Spinal cord (tissue), 10 donors: Measurements from ENCODE around the gene RAB2B. TPM values are rescaled to one million over a fixed set of nuclear protein-coding genes. Genes with fewer than 3 reads are reported as not detected.

ENCODE experiments used
- DNase-seq, 6 donors: peaks; one replicate each; pipeline versions ENCODE4 v3.0.0 to v3.0.0-alpha.2; 2013 to 2015; ENCODE audit warnings: low spot score in 6 of 6, low read depth in 4 of 6
- H3K27ac ChIP-seq: one replicate; pipeline ENCODE4 v1.5.1; 2013; ENCODE audit warnings: low read depth, low read length, control low read depth
- H3K27me3 ChIP-seq: one replicate; pipeline ENCODE4 v1.6.1; 2013; ENCODE audit warnings: low read length; ENCODE audit not compliant: control insufficient read depth, insufficient read depth
- H3K36me3 ChIP-seq: one replicate; pipeline ENCODE4 v1.6.1; 2013; ENCODE audit warnings: low read length; ENCODE audit not compliant: control insufficient read depth, insufficient read depth
- H3K4me1 ChIP-seq: one replicate; pipeline ENCODE4 v1.6.1; 2013; ENCODE audit warnings: low read length; ENCODE audit not compliant: control insufficient read depth, insufficient read depth
- H3K4me3 ChIP-seq: one replicate; pipeline ENCODE4 v1.5.1; 2013; ENCODE audit warnings: low read depth, low read length, control low read depth
- H3K9me3 ChIP-seq: one replicate; pipeline ENCODE4 v1.6.1; 2013; ENCODE audit warnings: low read length; ENCODE audit not compliant: control insufficient read depth, insufficient read depth
- WGBS: methylation state at CpG from one replicate; pipeline ENCODE4 v1.1.5; 2013; ENCODE audit warnings: missing lambda C conversion rate; ENCODE audit not compliant: insufficient coverage; 5-methylcytosine and 5-hydroxymethylcytosine counted together
- long read RNA-seq, 4 donors: transcript quantifications; one replicate each; lab custom pipeline, GENCODE V29; 2026
- polyA plus RNA-seq, 2 donors: library from polyadenylated mRNA; unstranded; fragments of 120-200 nt; gene quantifications; one replicate each; pipeline ENCODE4 v1.2.1, GENCODE V29; 2013; ENCODE audit not compliant: insufficient read length in 2 of 2
- total RNA-seq, 2 donors: library from RNA; depleted of rRNA in 1 of 2; stranded (reverse); fragments of 120-200 nt in 1 of 2; fragments of >200 nt in 1 of 2; gene quantifications; one replicate each; pipeline versions ENCODE4 v1.2.3 to v1.2.4, GENCODE V29; 2013 to 2014
- donor health status: healthy.

RAB2B gene
- total RNA-seq (10 to 100 TPM; 36.9 to 49.3 TPM), polyA plus RNA-seq (10 to 100 TPM; 41.9 to 42.3 TPM)
- long read RNA-seq, donor 1, transcript RAB2B-201 (8 exons, 2,928 nt): major isoform, 5 of 6 reads
- long read RNA-seq, donor 1, partial matches to known transcripts: 0 of 6 reads
- long read RNA-seq, donor 1, other reads (novel, unspliced or antisense): 0 of 6 reads
- long read RNA-seq, donor 2, partial matches to known transcripts: 0 of 3 reads
- long read RNA-seq, donor 2, other reads (novel, unspliced or antisense): 0 of 3 reads
- long read RNA-seq, donor 3, partial matches to known transcripts: 0 of 2 reads
- long read RNA-seq, donor 3, other reads (novel, unspliced or antisense): 0 of 2 reads
- long read RNA-seq, donor 4, partial matches to known transcripts: 0 of 8 reads
- long read RNA-seq, donor 4, other reads (novel, unspliced or antisense): 0 of 8 reads

DNA sequence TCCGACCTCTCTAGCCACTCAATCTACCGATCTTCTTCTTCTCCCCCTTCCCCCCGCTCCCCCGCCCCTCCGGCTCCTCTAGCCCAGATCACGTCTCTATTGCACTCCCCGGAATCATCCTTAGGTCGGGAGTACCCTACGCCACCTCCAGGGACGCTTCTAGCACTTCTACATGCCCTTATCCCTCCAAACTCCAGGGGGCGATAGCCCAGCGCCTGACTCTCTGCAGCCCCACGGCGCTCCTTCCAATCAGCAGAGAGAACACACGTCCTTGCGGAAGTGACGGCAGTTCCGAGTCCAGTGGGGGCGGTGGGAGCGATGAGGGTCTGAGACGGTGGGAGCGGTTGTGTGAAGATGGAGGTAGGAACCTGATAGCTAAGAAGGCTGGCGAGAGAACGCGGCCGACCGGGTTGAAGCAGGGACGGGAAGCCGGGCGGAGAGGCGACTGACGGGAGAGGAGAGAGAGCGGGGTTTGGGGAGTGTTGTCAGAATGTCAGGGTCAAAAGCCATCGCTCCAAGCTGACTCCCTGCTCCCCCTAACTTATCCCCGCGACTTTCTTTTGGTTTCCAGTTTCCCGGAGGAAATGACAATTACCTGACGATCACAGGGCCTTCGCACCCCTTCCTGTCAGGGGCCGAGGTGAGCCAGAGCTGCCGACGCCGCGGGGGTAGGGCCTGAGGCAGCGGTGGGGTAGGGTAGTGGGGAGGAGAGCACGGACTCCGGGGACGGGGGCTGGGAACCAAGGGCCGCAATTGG, at the start of gene RAB2B, which contains the start of gene TOX4:
Gene RAB2B (minus strand): TSS at position 35 of the 757 bp plus-strand sequence. CDS start 87 bp downstream, outside the sequence.
Gene TOX4 (plus strand): TSS at position 271 of the 757 bp plus-strand sequence. CDS start 84 bp downstream, at position 355.
- peak; percentile 96 to 100 (median 99) for DNase-seq

DNA sequence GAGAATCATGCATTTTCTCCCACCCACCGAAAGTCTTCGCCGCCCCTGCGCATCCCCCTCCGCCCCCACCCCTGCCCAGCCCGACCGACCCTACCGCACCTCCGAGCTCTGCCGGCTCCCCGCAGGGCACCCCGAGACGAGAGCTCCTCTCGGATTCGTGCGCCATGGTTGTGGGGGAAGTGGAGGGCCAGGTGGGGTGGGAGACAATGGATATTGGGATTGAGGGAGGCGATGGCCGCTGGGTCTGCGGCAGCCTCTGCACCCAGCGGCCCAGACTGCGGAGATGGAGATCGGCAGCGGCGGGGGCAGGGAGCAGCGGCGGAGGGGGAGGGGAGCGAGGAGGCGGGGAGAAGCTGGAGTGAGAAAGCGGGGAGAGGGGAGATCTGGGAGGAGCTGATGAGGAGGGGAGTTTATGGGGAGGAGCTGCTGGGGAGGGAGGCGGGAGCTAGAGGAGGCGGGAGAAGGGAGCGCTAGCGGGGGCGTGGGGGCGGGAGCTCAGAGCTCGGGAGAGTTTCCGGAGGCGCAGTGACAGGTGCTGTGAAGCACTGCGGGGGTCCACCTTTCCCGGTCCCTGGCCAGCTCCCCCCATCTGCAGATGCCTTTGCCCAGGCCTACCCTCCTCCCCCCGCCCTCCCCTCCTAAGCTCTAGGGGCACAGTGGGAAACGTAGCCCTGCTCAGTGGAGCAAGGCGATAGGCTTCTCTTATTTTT, 49.4 kb upstream of the RAB2B start, which contains the start of gene SALL2:
Gene SALL2 (minus strand): TSS at position 385 of the 710 bp plus-strand sequence. CDS start 219 bp downstream, at position 166.
- Histone ChIP-seq H3K4me3 (peak within 1 kb of the TSS; percentile 74), H3K27me3 (no peaks in the 10 kb centered on the region), H3K4me1 (peaks cover 44% of the 10 kb centered on the region), H3K27ac (peak within 1 kb of the TSS; percentile 65), H3K36me3 (peaks cover 39% of the 10 kb centered on the region), H3K9me3 (no peaks in the 10 kb centered on the region)
- peak in 5 of 6 donors; percentile 78 to 99 (median 88) for DNase-seq
- under 1% methylated on average over 30 of the region's 43 CpGs for WGBS

More for the DNA sequence above, at the start of gene RAB2B, which contains the start of gene TOX4:
- H3K27me3 ChIP-seq: no peaks in the 10 kb centered on the region
- peaks cover 5% of the 10 kb centered on the region for H3K4me1 ChIP-seq
- peak within 1 kb of the TSS; percentile 87 for H3K27ac ChIP-seq
- H3K4me3 ChIP-seq: peak within 1 kb of the TSS; percentile 96
- peaks cover 10% of the 10 kb centered on the region for H3K36me3 ChIP-seq
- H3K9me3 ChIP-seq: no peaks in the 10 kb centered on the region
- WGBS: under 1% methylated on average over 40 of the region's 49 CpGs

DNA sequence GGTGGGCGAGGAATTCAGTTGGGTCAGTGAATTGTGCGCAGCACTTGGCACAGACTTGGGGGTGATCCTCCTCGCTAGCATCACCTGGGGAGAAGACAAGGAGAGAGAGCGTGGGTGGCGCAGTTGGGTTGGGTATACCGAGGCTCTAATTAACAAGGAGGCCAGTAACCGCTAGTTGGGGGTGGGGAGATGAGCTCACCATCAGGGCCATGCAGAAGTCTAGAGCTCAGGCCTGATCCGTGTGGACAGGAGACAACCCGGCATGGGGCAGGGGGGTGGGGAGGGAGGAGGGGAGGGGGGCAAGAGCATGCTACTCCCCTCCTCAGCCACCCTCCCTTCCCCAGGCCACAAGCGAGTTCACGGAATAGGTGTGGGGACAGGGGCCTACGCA, 48.8 kb upstream of the RAB2B start:
- no peaks in the 10 kb centered on the region for H3K9me3 ChIP-seq
- peak overlapping the region; percentile 74 for H3K4me3 ChIP-seq
- no peaks in the 10 kb centered on the region for H3K27me3 ChIP-seq
- peak overlapping the region; percentile 65 for H3K27ac ChIP-seq
- WGBS: 9% methylated on average over 6 of the region's 12 CpGs
- H3K4me1 ChIP-seq: peaks cover 44% of the 10 kb centered on the region
- peak in 2 of 6 donors; percentile 59 to 75 for DNase-seq
- H3K36me3 ChIP-seq: peaks cover 39% of the 10 kb centered on the region

DNA sequence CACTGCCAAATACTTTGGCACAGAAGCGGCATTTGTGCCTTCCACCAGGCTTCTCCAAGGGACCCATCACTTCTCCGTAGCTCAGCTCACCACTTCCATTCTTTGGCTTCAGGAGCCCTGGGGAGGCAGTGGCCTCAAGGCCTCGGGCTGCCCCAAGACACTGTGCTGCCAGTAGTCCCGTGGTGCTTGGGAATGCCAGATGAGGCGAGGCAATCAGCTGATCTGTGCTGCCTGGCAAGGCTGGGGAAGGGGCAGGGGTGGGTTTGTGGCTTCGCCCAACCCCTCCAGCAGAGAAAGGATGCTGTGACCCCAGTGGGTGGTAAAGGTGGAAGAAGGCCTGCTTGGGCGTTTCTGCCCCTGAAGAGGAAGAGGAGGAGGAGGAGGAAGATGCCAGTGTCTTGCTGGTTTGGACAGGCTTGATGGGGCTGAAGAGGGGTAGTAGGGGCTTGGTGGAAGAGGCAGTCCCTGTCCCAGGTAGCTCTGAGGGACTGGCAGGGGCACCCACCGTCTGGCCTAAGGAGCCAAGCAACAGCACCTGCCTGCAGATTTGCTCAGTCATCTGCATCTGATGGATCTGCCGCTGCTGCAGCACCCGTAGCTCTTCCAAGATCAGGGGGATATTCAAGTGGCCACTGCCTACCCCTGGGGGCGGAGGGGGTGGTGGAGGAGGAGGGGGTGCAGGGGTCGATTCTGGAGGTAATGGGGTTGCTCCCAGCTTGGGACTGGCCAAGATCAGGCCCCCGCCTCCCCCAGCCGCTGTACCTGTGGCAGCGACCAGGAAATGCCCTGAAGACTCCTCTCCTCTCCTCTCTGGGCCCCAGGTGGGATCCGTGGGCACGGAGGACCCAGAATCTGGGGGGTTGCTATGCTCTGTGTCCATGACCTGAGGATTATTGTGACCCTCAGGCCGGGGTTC, 48.1 kb upstream of the RAB2B start:
- Histone ChIP-seq H3K27ac (peak overlapping the region; percentile 61), H3K4me1 (peaks cover 44% of the 10 kb centered on the region)
- WGBS: 46% methylated on average over 10 of the region's 18 CpGs

DNA sequence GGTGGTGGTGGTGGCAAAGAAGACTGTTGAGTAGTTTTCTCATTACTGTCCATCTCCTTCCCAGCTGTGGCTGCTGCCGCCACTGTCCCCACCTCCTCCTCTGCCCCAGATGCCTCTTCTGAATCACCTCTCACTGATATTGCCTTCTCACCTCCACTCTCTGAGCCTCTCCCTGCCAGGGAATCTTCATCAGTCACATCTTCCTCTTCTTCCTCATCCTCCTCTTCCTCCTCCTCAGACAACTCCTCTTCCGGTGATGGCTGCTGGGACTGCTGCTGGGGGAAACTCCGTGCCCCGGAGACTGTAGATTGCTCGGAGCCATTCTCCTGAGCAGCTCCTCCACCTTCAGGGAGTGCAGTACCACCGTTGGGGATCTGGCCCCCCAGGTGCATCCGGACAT, 46.4 kb upstream of the RAB2B start:
- 81% methylated on average over 7 of the region's 7 CpGs for WGBS
- H3K27me3 ChIP-seq: no peaks in the 10 kb centered on the region
- peaks cover 42% of the 10 kb centered on the region for H3K36me3 ChIP-seq
- H3K4me3 ChIP-seq: no peak overlapping the region
- peaks cover 44% of the 10 kb centered on the region for H3K4me1 ChIP-seq
- H3K9me3 ChIP-seq: no peaks in the 10 kb centered on the region
- H3K27ac ChIP-seq: no peak overlapping the region
- no peak for DNase-seq

More for the DNA sequence above, 48.1 kb upstream of the RAB2B start:
- no peaks in the 10 kb centered on the region for H3K9me3 ChIP-seq
- H3K4me3 ChIP-seq: peak overlapping the region; percentile 74
- no peak for DNase-seq
- no peaks in the 10 kb centered on the region for H3K27me3 ChIP-seq
- peaks cover 42% of the 10 kb centered on the region for H3K36me3 ChIP-seq

DNA sequence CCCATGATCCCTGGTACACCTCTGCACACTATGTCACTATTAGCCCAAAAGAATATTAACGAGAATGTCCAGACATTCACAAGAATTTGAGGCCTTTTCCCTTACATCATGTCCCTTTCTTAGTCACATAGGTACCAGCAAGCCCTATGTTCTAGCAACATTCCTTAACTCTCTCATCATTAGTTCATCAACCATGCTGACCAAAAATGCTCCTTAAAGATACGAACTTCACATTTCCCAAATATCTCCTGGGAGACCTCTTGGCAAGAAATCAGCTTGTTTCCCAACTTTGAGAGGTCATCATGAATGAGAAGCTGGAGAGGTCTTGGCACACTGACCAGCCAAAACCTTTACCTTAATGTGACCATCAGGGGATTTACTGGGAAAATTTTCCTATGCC, 44.7 kb upstream of the RAB2B start:
- H3K9me3 ChIP-seq: no peaks in the 10 kb centered on the region
- no peak overlapping the region for H3K4me3 ChIP-seq
- peaks cover 42% of the 10 kb centered on the region for H3K36me3 ChIP-seq
- H3K27ac ChIP-seq: no peak overlapping the region
- DNase-seq: no peak
- 80% methylated on average over 1 of the region's 2 CpGs for WGBS
- no peaks in the 10 kb centered on the region for H3K27me3 ChIP-seq
- peaks cover 37% of the 10 kb centered on the region for H3K4me1 ChIP-seq

DNA sequence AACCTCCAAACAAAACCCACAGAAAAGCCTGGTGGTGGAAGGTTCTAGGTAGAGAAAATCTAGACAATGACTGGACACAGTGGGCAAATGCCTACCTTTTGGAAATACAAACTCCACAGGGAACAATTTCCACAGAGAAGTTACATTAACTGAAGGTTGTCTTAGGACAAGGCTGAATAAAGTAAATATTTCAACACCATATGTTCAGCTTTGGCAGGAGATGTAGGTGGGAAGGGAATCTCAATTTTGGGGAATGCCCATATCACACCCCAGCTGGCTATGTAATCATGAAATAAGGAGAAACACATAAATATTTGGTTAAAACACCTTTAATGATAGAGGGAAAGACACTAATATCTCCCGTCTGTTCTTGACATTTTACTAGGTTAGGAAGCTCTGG, 44.0 kb upstream of the RAB2B start:
- no peak overlapping the region for H3K4me3 ChIP-seq
- no peaks in the 10 kb centered on the region for H3K9me3 ChIP-seq
- WGBS: no CpG with 5 or more reads among the region's 1 CpG
- H3K27me3 ChIP-seq: no peaks in the 10 kb centered on the region
- peaks cover 37% of the 10 kb centered on the region for H3K4me1 ChIP-seq
- peak in 1 of 6 donors; percentile 54 for DNase-seq
- H3K27ac ChIP-seq: no peak overlapping the region
- H3K36me3 ChIP-seq: peaks cover 42% of the 10 kb centered on the region

DNA sequence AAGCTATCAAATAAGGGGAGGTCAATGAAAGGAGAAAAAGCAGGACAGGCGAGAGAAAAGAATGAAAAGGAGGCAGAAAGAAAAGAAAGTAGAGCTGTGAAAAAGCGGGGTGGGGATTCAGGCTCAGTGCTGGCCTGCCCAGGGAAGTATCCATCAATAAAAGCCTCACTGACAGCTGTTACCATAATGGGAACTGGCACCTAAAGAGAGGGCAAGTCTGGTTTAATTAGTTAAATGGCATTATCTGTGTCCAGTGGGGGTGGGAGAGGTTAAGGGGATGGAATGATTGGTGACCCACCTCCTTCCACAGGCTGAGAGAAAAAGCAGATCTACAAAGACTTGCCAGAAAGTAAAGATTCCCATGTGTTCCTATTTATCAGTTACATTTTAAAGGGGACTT, 42.0 kb upstream of the RAB2B start:
- Histone ChIP-seq H3K36me3 (peaks cover 25% of the 10 kb centered on the region), H3K9me3 (no peaks in the 10 kb centered on the region), H3K4me1 (peaks cover 20% of the 10 kb centered on the region), H3K4me3 (no peak overlapping the region), H3K27ac (no peak overlapping the region), H3K27me3 (no peaks in the 10 kb centered on the region)
- WGBS: 0% methylated on average over 1 of the region's 2 CpGs
- DNase-seq: peak in 1 of 6 donors; percentile 44
